HepG2 (cell line): ENCODE results near the gene CD302. TPM values are rescaled to one million over a fixed set of nuclear protein-coding genes. Genes with fewer than 3 reads are reported as not detected.

Experiments
- ARID2 ChIP-seq: sonication (generic); formaldehyde crosslinking; IDR thresholded peaks from 2 replicates; pipeline ENCODE4 v1.8.1; 2022; ENCODE audit warnings: mild to moderate bottlenecking, missing genetic modification reagents, borderline replicate concordance
- HNRNPUL1 ChIP-seq: fragments of 200-400 bp; formaldehyde crosslinking; IDR thresholded peaks from 2 replicates; pipeline ENCODE4 v1.6.1; 2017; ENCODE audit warnings: low read depth, mild to moderate bottlenecking, low read length, moderate library complexity
- KDM4B ChIP-seq: sonication (generic); formaldehyde crosslinking; IDR thresholded peaks from 2 replicates; pipeline ENCODE4 v1.4.0; 2020; ENCODE audit warnings: missing genetic modification reagents
- PHF21A ChIP-seq: sonication (generic); formaldehyde crosslinking; IDR thresholded peaks from 2 replicates; pipeline ENCODE4 v1.5.0; 2020; ENCODE audit warnings: mild to moderate bottlenecking, missing genetic modification reagents
- PRDM15 ChIP-seq: sonication (generic); formaldehyde crosslinking; IDR thresholded peaks from 2 replicates; pipeline ENCODE4 v1.4.0; 2020; ENCODE audit warnings: missing genetic modification reagents
- U2AF2 ChIP-seq: fragments of 200-400 bp; formaldehyde crosslinking; IDR thresholded peaks from 2 replicates; pipeline ENCODE4 v1.6.1; 2017; ENCODE audit warnings: low read depth, mild to moderate bottlenecking, low read length
- ZEB1 ChIP-seq: IDR thresholded peaks from 2 replicates; pipeline ENCODE4 v1.6.1; 2012; ENCODE audit warnings: mild to moderate bottlenecking, low read depth, inconsistent platforms; ENCODE audit not compliant: insufficient replicate concordance
- ZNF24 ChIP-seq: fragments of 450-650 bp; IDR thresholded peaks from 2 replicates; pipeline ENCODE4 v1.6.1; 2017; ENCODE audit warnings: antibody characterized with exemption, mild to moderate bottlenecking
- ZNF318 ChIP-seq: sonication (generic); formaldehyde crosslinking; IDR thresholded peaks from 2 replicates; pipeline ENCODE4 v1.4.0; 2020; ENCODE audit warnings: mild to moderate bottlenecking, missing genetic modification reagents
- ZNF337 ChIP-seq: sonication (generic); formaldehyde crosslinking; IDR thresholded peaks from 2 replicates; pipeline ENCODE4 v1.5.1; 2020; ENCODE audit warnings: missing genetic modification reagents, low read depth, mild to moderate bottlenecking, borderline replicate concordance
- polyA plus RNA-seq, 8 experiments: library from polyadenylated mRNA; depleted of rRNA in 3 of 8; stranded (reverse) in 7 of 8; unstranded in 1 of 8; fragments of >200 nt; fragmentation: Illumina TruSeq in 4 of 8; extraction: Trizol in 4 of 8; gene quantifications; 2 replicates each; pipeline versions ENCODE4 v1.2.1 to v1.2.3, GENCODE V29; 2011 to 2016; ENCODE audit warnings: low read depth in 4 of 8, missing spikeins in 1 of 8, mixed read lengths in 1 of 8; ENCODE audit not compliant: insufficient read depth in 1 of 8
- total RNA-seq, 5 experiments: library from RNA; depleted of rRNA; stranded (reverse); fragments of >200 nt; fragmentation: Illumina TruSeq; extraction: Trizol; gene quantifications; 2 replicates each; pipeline ENCODE4 v1.2.3, GENCODE V29; 2016; ENCODE audit warnings: low read depth in 1 of 5
- TF ChIP-seq, protein P1 (sequence below): sonication (generic); formaldehyde crosslinking; IDR thresholded peaks from 2 replicates; pipeline ENCODE4 v1.4.0; 2020; ENCODE audit warnings: missing genetic modification reagents
- TF ChIP-seq, protein P2 (sequence below): sonication (generic); formaldehyde crosslinking; conservative IDR thresholded peaks from 2 replicates; pipeline ENCODE4 v1.8.1; 2023; ENCODE audit warnings: missing genetic modification reagents

Gene CD302
- total and polyA plus RNA-seq, 2 of the 13 experiments (the other 11 are each of a cell fraction or from before 2014, with no cell fraction given): 8.0 to 15.6 TPM

DNA sequence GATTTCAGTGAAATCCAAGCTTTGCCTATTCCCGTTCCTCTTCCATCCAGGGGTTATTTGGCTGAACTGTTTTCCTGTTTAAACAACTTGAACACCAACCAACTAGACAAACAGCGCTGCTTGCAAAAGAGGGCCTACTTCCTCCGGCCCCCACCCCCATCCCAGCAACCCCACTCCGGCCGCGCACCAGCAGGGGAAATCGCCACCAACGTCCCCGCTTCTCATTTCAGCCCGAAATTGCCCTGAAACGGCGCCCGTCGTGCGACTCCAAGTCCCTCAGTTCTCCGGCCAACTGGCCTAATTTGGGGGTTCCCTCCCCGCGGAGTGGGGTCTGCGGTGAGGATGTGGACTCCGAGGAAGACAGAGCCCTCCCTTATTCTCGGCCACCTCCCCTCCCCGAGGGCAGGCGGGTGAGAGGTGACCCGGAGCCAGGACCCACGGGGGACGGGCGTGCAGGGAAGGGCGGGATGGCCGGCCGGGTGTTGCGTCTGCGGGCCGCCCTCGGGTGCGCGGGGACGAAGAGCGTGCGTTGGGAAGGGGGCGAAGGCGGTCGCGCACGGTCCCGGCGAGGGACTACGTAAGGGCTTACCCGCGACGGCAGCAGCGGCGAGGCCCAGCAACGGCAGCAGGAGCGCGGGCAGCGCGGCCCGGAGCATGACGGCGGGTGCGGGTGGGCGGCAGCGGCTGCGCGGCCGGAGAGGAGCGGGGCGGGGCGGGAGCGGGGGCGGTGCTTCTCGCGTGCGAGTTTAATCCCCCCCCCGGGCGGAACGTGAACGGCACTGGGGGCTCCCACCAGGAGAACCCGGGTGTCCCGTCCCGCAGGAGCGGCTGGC is at the start of gene CD302 (continued):
- peak; percentile 82 for TF ChIP-seq PRDM15 (CRISPR knock-in tag)
- TF ChIP-seq ZNF318: peak; percentile 94
- no peak for TF ChIP-seq KDM4B (CRISPR knock-in tag)
- TF ChIP-seq, protein P1, sequence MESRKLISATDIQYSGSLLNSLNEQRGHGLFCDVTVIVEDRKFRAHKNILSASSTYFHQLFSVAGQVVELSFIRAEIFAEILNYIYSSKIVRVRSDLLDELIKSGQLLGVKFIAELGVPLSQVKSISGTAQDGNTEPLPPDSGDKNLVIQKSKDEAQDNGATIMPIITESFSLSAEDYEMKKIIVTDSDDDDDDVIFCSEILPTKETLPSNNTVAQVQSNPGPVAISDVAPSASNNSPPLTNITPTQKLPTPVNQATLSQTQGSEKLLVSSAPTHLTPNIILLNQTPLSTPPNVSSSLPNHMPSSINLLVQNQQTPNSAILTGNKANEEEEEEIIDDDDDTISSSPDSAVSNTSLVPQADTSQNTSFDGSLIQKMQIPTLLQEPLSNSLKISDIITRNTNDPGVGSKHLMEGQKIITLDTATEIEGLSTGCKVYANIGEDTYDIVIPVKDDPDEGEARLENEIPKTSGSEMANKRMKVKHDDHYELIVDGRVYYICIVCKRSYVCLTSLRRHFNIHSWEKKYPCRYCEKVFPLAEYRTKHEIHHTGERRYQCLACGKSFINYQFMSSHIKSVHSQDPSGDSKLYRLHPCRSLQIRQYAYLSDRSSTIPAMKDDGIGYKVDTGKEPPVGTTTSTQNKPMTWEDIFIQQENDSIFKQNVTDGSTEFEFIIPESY (CRISPR knock-in tag): no peak; the same call in 1 of the 2 replicates
- TF ChIP-seq ZNF337 (CRISPR knock-in tag): peak; percentile 82; the same call in 1 of the 2 replicates
- TF ChIP-seq ZEB1: no peak
- TF ChIP-seq PHF21A (CRISPR knock-in tag): peak; percentile 75
- TF ChIP-seq HNRNPUL1: no peak
- TF ChIP-seq ZNF24: no peak
- 0 out of 2 replicates have a peak, but pooled peaks have one; percentile 67 for TF ChIP-seq U2AF2
- TF ChIP-seq, protein P2, sequence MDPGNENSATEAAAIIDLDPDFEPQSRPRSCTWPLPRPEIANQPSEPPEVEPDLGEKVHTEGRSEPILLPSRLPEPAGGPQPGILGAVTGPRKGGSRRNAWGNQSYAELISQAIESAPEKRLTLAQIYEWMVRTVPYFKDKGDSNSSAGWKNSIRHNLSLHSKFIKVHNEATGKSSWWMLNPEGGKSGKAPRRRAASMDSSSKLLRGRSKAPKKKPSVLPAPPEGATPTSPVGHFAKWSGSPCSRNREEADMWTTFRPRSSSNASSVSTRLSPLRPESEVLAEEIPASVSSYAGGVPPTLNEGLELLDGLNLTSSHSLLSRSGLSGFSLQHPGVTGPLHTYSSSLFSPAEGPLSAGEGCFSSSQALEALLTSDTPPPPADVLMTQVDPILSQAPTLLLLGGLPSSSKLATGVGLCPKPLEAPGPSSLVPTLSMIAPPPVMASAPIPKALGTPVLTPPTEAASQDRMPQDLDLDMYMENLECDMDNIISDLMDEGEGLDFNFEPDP: peak; percentile 98; the same call in 1 of the 2 replicates
- TF ChIP-seq ARID2: peak; percentile 92
